Left lung (tissue), 10 donors: Measurements from ENCODE around the gene ZNF519. TPM values are rescaled to one million over a fixed set of nuclear protein-coding genes. Genes with fewer than 3 reads are reported as not detected.
"Not testable (repeated sequence)": the region's sequence is repeated elsewhere in the genome, so short reads cannot be mapped to it uniquely, and the experiment has no call there.

Source experiments
- ATAC-seq: fragments of 200-7000 bp; cut with Tn5 transposase; one replicate; pipeline ENCODE4 v1.9.1; 2020; ENCODE audit warnings: moderate library complexity
- DNase-seq, 4 donors: peaks; one replicate each; pipeline ENCODE4 v3.0.0-alpha.2; 2013 to 2020
- H3K27ac ChIP-seq, 2 donors: fragments of 200-600 bp; sonication (generic) in 1 of 2; one replicate each; pipeline versions ENCODE4 v1.5.0 to v1.8.0; 2020 to 2021
- H3K27me3 ChIP-seq, 2 donors: fragments of 200-600 bp; sonication (generic) in 1 of 2; one replicate each; pipeline versions ENCODE4 v1.5.0 to v1.8.0; 2020 to 2021
- H3K36me3 ChIP-seq, 2 donors: fragments of 200-600 bp; sonication (generic) in 1 of 2; one replicate each; pipeline versions ENCODE4 v1.5.0 to v1.8.0; 2020 to 2021
- H3K4me1 ChIP-seq, 2 donors: fragments of 200-600 bp; one replicate each; pipeline ENCODE4 v1.8.0; 2021
- H3K4me3 ChIP-seq, 2 donors: fragments of 200-600 bp; sonication (generic) in 1 of 2; one replicate each; pipeline versions ENCODE4 v1.5.0 to v1.8.0; 2020 to 2021; ENCODE audit warnings: mild to moderate bottlenecking in 1 of 2
- H3K9me3 ChIP-seq, 2 donors: fragments of 200-600 bp; sonication (generic) in 1 of 2; one replicate each; pipeline versions ENCODE4 v1.5.0 to v1.8.0; 2020 to 2021
- intact Hi-C, 2 donors: fragments of 100-400 bp; cut with DNase I; formaldehyde crosslinking; loops; one replicate each; pipeline versions ENCODE4 v1.11.2 to v1.14.2; 2022
- polyA plus RNA-seq, 6 donors: library from polyadenylated mRNA; unstranded; fragments of 120-200 nt; gene quantifications; one replicate each; pipeline ENCODE4 v1.2.1, GENCODE V29; 2013; ENCODE audit not compliant: insufficient read length in 6 of 6
- total RNA-seq, 2 donors: library from RNA; stranded (reverse); fragmentation: NEBNext Ultra II Directional; extraction: Animal tissue kit (Norgen Biotek cat#: 25700); gene quantifications; one replicate each; pipeline ENCODE4 v1.2.1, GENCODE V29; 2021
- TF ChIP-seq, protein P1 (sequence below), 2 donors: fragments of 200-600 bp; sonication (generic) in 1 of 2; IDR thresholded peaks; one replicate each; pipeline versions ENCODE4 v1.5.0 to v1.8.0; 2021; ENCODE audit warnings: antibody characterized with exemption in 2 of 2
- donor health status: DM: no; HTN: yes; CAD: no.
- donor health status: DM: no; HTN: no; CAD: no.

Gene ZNF519
- total and polyA plus RNA-seq, 8 donors, result 4.6 to 22.3 (median 14.7) TPM

DNA sequence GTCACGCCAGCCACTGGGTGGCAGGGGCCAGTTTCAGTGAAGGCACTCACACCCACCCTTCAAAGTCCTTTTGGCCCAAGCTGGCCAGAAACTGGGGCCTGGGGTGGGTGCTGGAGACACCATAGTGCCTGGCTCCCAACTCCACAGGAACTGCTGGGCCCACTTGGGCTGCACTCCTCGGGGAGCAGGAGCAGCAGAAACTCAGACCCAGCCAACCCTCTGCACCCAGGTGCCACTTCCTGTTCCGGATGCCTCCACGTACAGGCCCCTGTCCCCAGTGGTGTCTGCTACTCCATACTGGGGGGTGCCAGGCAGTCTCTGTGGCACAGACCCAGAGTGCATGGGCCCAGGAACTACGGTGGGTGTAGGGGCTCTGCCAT lies 42.5 kb upstream of the ZNF519 start:
- no peak overlapping the region for H3K27ac ChIP-seq
- H3K36me3 ChIP-seq, result no peaks in the 10 kb centered on the region
- intact Hi-C loops, result no loop called here
- TF ChIP-seq, protein P1, sequence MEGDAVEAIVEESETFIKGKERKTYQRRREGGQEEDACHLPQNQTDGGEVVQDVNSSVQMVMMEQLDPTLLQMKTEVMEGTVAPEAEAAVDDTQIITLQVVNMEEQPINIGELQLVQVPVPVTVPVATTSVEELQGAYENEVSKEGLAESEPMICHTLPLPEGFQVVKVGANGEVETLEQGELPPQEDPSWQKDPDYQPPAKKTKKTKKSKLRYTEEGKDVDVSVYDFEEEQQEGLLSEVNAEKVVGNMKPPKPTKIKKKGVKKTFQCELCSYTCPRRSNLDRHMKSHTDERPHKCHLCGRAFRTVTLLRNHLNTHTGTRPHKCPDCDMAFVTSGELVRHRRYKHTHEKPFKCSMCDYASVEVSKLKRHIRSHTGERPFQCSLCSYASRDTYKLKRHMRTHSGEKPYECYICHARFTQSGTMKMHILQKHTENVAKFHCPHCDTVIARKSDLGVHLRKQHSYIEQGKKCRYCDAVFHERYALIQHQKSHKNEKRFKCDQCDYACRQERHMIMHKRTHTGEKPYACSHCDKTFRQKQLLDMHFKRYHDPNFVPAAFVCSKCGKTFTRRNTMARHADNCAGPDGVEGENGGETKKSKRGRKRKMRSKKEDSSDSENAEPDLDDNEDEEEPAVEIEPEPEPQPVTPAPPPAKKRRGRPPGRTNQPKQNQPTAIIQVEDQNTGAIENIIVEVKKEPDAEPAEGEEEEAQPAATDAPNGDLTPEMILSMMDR (IDR thresholded peaks at IDR 0.05), result no peak
- no peak overlapping the region for H3K4me3 ChIP-seq
- peak in 1 of 4 donors; percentile 78 for DNase-seq
- no peaks in the 10 kb centered on the region for H3K4me1 ChIP-seq
- H3K9me3 ChIP-seq, result no peaks in the 10 kb centered on the region
- ATAC-seq, result no peak
- H3K27me3 ChIP-seq, result peaks cover 0 to 5% of the 10 kb centered on the region in 2 donors

DNA sequence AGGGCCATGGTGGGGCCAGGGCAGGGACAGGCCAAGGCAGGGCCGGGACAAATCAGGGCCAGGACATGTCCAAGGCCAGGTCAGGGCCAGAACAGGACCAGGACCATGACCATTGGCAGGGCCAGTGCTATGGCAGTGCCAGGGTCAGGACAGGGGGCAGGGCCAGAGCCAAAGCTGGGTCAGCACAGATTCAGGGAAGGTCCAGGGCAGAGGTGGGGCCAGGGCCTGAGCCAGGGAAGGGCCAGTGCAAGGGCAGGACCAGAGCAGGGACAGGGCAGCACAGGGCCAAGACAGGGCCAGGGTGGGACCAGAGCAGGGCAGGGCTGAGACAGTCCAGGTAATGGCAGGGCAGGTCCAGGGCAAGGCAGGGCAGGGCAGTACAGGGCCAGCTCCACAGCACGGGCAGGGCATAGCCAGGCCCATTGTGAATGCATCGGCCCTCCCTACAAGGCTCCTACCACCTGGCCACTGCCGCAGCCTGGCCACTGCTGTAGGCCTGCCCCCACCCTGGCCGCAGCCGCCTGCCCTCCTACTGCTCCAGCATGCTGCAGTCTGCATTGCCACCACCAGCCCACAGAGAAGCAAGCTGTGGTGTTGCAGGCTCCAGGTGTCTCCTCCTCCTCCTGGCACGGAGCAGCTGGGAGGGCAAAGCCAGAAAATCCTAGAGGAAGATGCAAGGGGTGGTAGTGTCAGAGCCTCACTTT lies 41.9 kb upstream of the ZNF519 start:
- H3K27me3 ChIP-seq, H3K9me3 ChIP-seq, H3K4me1 ChIP-seq, H3K36me3 ChIP-seq, ATAC-seq, H3K4me3 ChIP-seq, intact Hi-C loops, H3K27ac ChIP-seq: not testable (repeated sequence)
- DNase-seq, result peak in 1 of 4 donors; percentile 76

DNA sequence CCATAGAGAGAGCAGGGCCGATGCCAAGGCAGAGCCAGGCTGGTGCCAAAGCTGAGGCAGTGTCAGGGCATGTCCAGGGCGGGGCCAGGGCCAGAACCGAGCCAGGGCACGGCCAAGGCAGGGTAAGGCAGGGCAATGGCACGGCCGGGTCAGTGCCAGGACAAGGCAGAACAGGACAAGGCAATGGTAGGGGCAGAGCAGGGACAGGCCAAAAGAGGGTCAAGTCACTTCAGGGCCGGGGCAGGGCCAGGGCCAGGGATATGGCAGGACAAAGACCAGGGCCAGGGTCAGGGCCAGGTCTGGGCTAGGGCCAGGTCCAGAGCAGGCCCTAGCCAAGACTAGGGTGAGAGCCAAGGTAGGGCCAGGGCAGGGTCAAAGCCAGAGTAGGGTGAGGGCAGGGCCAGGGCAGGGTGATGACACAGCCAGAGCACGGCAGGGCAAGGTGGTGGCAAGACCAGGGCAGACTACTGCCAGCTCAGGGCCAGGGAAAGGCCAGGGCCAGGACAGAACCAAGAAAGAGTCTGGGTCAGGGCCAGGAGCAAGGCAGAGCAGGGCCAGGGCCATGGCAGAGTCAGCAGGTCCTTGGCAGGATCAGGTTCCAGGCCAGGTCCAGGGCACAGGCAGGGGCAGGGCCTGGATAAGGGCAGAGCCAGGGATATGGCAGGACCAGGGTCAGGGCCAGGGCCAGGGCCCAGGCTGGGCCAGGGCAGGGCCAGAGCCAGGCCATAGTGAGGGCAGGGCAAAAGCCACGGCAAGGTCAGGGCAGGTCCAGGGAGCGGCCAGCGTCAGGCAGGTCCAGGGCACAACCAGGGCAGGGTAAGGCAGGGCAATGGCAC lies 41.1 kb upstream of the ZNF519 start:
- H3K27ac ChIP-seq, H3K9me3 ChIP-seq, H3K36me3 ChIP-seq, H3K4me1 ChIP-seq, intact Hi-C loops, ATAC-seq, H3K27me3 ChIP-seq, H3K4me3 ChIP-seq: not testable (repeated sequence)
- DNase-seq, result peak in 1 of 4 donors; percentile 76

DNA sequence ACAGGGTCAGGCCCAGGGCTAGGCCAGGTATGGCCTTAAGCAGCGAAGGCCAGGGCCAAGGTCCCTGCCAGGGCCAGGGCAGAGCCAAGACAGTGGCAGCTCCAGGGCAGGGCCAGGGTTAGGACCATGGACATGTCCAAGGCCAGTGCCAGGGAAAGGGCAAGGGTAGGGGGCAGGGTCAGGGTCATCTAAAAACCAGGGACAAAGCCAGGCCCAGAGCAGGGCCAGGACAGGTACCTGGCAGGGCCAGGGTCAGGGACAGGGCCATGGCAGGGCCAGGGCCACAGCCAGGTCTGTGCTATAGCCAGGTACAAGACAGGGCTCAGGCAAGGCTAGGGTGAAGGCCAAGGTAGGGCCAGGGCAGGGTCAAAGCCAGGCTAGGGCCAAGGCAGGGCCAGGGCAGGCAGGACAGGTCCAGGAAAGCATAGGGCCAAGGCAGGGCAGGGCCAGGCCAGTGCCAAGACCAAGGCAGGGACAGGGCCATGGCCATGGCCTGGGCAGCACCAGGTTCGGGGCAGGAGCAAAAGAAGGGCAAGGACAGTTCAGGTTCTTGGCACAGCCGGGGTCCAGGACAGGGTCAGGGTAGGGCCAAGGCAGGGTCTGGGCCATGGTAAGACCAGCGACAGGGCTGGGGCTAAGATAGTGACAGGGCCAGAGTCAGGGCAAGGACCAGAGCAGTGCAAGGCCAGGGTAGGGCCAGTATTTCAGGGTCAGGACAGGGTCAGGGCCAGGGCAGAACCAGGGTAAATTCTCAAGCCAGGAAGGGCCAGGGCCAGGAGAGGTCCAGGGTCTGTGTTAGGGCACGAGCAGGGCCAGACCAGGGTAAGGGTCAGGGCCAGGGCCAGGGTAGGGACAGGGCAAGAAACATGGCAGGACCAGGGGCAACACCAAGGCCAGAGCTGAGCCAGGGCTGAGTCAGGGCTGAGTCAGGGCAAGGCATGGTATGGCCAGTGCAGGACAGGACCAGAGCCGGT lies 40.2 kb upstream of the ZNF519 start:
- ATAC-seq, H3K27me3 ChIP-seq, H3K36me3 ChIP-seq, H3K9me3 ChIP-seq, H3K4me3 ChIP-seq, H3K4me1 ChIP-seq, intact Hi-C loops, H3K27ac ChIP-seq: not testable (repeated sequence)
- DNase-seq, result peak in 1 of 4 donors; percentile 38

DNA sequence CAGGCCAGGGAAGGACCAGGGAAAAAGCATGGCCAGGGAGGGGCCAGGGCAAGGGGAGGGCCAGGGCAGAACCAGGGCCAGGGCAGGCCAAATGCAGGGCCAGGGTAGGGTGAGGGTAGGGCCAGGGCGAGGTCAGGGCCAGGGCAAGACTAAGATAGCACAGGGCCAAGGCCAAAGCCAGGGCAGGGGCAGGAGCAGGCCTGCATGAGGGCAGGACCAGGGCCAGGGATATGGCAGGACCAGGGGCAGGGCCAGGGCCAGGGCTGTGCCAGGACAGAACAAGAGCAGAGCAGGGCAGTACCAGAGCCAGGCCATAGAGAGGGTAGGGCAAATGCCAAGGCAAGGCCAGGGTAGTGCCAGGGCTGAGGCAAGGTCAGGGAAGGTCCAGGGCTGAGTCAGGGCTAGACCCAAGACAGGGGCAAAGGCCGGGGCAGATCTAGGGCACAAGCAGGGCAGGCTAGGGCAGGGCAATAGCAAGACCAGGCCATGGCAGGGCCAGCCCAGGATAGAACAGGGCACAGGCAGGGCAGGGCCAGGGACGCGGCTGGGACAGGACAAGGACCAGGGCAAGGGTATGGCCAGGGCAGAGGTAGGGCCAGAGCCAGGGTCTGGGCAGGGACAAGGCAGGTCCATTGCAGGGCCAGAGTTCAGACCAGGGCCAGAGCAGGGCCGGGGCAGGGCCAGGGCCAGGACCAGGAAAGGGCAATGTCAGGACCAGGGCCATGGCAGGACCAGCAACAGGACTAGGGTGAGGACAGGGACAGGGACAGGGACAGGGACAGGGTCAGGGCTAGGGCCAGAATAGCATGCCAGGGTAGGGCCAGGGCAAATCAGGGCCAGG lies 39.3 kb upstream of the ZNF519 start:
- H3K4me3 ChIP-seq, H3K4me1 ChIP-seq, intact Hi-C loops, H3K27ac ChIP-seq, ATAC-seq, H3K9me3 ChIP-seq, H3K27me3 ChIP-seq, H3K36me3 ChIP-seq: not testable (repeated sequence)
- DNase-seq, result peak in 1 of 4 donors; percentile 36

DNA sequence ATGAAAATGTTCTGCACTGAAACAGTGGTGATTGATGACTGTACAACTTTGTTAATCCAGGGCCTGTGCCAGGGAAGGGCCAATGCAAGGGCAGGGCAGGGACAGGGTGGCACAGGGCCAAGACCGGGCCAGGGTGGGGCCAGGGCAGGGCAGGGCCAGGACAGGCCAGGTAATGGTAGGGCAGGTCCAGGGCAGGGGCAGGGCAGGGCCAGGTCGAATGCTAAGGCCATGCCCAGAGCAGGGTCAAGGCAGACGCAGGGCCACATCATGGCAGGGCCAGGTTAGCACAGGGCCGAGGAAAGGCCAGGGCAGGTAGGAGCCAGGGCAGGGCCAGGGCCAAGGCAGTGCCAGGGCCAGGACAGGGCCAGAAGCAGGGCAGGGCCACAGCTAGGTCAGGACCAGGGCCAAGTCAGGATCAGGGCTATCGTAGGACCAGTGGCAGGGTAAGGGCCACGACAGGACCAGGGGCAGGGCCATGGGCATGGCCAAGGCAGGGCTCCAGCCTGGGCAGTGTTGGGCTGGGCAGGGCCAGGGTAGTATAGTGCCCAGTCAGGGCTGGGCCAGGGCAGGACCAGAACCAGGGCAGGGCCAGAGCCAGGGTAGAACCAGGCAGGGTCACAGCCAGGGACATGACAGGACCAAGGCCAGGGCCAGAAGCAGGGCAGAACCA lies 38.3 kb upstream of the ZNF519 start:
- intact Hi-C loops, H3K4me3 ChIP-seq, H3K27me3 ChIP-seq, H3K36me3 ChIP-seq, H3K4me1 ChIP-seq, H3K27ac ChIP-seq, H3K9me3 ChIP-seq: not testable (repeated sequence)
- peak; percentile 35 for ATAC-seq
- DNase-seq, result peak in 1 of 4 donors; percentile 49

DNA sequence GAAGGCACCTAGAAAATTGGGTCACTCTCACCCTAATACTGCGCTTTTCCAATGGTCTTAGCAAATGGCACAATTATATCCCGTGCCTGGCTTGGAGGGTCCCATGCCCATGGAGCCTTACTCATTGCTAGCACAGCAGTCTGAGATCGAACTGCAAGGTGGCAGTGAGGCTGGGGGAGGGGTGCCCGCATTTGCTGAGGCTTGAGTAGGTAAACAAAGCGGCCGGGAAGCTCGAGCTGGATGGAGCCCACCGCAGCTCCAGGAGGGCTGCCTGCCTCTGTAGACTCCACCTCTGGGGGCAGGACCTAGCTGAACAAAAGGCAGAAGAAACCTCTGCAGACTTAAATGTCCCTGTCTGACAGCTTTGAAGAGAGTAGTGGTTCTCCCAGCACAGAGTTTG lies 30.7 kb upstream of the ZNF519 start:
- ATAC-seq, DNase-seq, intact Hi-C loops: not testable (repeated sequence)

DNA sequence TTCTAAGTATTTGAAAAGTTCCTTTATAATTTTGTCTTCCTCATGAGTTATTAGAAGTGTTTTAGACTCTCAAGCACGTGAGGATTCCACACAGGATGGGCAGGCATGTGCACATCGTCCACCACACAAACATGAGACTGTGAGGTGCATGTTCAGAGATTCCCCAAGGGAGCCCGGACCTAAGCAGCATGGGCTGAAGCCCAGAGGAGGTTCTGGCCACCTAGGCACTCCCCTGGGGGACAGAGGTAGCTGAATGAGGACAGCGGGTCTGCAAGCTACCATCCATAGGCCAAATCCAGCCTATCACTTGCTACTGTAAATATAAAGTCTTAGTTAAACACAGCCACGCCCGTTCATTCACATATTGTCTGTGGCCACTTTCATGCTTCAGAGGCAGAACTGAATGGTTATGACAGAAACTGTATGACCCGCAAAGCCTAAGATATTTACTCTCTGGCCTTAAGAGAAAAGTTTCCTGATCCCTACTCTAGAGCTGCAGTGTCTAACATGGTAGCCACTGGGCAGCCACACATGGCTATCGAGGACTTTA lies 19.4 kb upstream of the ZNF519 start:
- H3K36me3 ChIP-seq, ATAC-seq, H3K4me3 ChIP-seq, H3K4me1 ChIP-seq, DNase-seq, intact Hi-C loops, H3K9me3 ChIP-seq, H3K27me3 ChIP-seq, H3K27ac ChIP-seq: not testable (repeated sequence)

More for the DNA sequence above, 30.7 kb upstream of the ZNF519 start:
- not testable (repeated sequence) for H3K4me3 ChIP-seq, H3K27ac ChIP-seq, H3K9me3 ChIP-seq, H3K4me1 ChIP-seq, H3K27me3 ChIP-seq, H3K36me3 ChIP-seq

DNA sequence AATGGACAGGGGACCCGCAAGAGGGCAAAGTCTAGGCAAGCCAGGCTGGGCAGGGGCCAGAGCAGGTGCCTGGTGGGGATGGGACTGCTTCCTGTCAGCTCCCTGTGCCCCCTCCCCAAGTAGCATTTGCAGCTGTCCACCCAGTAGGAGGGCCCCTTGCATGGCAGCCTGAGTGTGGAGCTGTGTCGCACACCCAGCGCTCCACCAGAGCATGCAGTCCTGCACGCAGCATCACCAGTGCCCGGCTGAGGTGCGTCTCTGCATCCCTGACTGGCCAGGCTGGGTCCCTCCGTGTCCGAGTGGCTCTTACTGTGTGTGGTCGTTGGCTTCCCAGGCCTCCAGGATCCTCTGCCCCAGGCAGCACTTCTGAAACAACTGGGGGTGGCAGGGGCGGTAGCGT lies 18.5 kb upstream of the ZNF519 start:
- intact Hi-C loops, ATAC-seq: not testable (repeated sequence)

DNA sequence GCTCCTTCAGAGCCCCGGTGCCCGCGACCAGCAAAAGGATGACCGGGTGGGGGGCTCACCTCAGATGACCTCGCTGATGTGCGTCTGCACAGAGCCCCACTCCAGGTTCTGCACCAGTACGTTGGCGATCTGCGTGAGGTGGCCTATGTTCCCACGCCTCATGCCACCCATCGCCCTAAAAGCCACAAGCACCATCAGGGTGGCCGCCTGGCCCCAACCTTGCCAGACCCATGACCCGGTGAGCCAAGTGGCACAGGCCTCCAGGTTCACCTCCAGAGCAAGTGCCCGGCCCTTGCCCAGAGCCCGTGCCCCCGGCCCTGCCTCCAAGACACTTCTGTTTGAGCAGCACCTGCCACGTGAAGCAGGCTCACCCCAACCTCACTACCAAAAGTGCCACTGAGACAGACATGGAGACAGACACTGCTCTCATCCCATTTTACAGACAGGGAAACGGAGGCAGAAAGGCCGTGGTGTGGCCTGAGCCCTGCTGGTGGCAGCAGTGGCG lies 17.7 kb upstream of the ZNF519 start:
- H3K9me3 ChIP-seq, H3K4me1 ChIP-seq, ATAC-seq, H3K36me3 ChIP-seq, H3K4me3 ChIP-seq, intact Hi-C loops, DNase-seq, H3K27ac ChIP-seq, H3K27me3 ChIP-seq: not testable (repeated sequence)

More for the DNA sequence above, 18.5 kb upstream of the ZNF519 start:
- not testable (repeated sequence) for H3K27me3 ChIP-seq, H3K27ac ChIP-seq, H3K36me3 ChIP-seq, H3K4me3 ChIP-seq, DNase-seq, H3K9me3 ChIP-seq, H3K4me1 ChIP-seq
